Urinary bladder (tissue), 4 donors: ENCODE data around the gene TRMT6. TPM values are rescaled to one million over a fixed set of nuclear protein-coding genes. Genes with fewer than 3 reads are reported as not detected.

Source experiments
- DNase-seq: peaks from one replicate; pipeline ENCODE4 v3.0.0-alpha.2; 2015; ENCODE audit errors: extremely low spot score
- H3K27ac ChIP-seq: one replicate; pipeline ENCODE4 v1.5.1; 2013; ENCODE audit warnings: low read depth, mild to moderate bottlenecking, moderate library complexity
- H3K36me3 ChIP-seq: one replicate; pipeline ENCODE4 v1.6.1; 2013; ENCODE audit warnings: mild to moderate bottlenecking, moderate library complexity; ENCODE audit not compliant: insufficient read depth
- H3K4me1 ChIP-seq: one replicate; pipeline ENCODE4 v1.6.1; 2013; ENCODE audit warnings: mild to moderate bottlenecking, moderate library complexity; ENCODE audit not compliant: insufficient read depth
- H3K4me3 ChIP-seq: one replicate; pipeline ENCODE4 v1.5.1; 2013; ENCODE audit warnings: low read depth, low read length
- WGBS: extraction: QIAGEN DNeasy Blood & Tissue Kit; methylation state at CpG from one replicate; pipeline ENCODE4 v1.1.7; 2013; 5-methylcytosine and 5-hydroxymethylcytosine counted together
- polyA plus RNA-seq: library from polyadenylated mRNA; stranded (reverse); fragments of 200-250 nt; gene quantifications from one replicate; pipeline ENCODE4 v1.2.3, GENCODE V29; 2013
- total RNA-seq: library from RNA; depleted of rRNA; stranded (reverse); fragments of >200 nt; gene quantifications from one replicate; pipeline ENCODE4 v1.2.3, GENCODE V29; 2014
- donor health status: healthy with polysubstance abuse.
- donor health status: healthy.

Gene TRMT6
- total and polyA plus RNA-seq, 2 donors, result 5.6 to 9.3 TPM

DNA sequence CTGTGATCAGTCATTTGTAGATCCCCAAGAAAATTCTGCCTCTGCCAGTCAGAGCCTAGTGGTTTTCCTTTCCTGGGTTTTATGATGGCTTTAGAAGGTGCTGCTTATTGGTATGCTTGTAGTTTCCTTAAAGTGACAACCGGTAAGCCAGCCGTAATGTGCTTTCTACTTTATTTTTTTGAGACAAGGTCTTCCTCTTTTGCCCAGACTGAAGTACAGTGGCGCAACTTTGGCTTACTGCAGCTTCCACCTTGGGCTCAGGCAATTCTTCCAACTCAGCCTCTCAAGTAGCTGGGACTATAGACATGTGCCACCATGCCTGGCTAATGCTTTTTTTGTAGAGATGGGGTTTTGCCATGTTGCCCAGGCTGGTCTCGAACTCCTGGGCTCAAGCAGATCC, 23.6 kb upstream of the TRMT6 start:
- 94% methylated on average over 4 of the region's 4 CpGs for WGBS
- Histone ChIP-seq H3K27ac (no peak overlapping the region), H3K36me3 (no peaks in the 10 kb centered on the region), H3K4me1 (no peaks in the 10 kb centered on the region), H3K4me3 (no peak overlapping the region)
- no peak for DNase-seq

DNA sequence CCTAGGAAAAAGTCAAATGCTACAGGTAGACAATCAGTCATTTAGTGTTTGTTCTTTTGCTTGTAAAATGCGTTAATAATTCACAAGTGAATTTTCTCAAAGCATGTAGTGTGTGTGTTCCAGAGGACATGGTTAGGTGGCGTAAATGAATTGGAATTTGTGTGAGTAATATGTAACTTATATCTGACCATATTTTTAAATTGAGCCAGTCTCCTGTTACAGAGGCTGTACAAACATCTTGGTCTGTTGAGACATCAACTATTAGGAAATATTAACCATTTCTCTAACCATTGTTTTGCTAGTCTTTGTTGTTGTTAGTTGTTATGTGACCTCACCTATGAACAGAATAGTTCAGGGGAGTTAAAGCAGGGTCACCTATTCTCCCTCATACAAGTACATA, 22.8 kb upstream of the TRMT6 start:
- 90% methylated on average over 2 of the region's 2 CpGs for WGBS
- H3K4me1 ChIP-seq, result no peaks in the 10 kb centered on the region
- peak; percentile 15 for DNase-seq
- H3K27ac ChIP-seq, result no peak overlapping the region
- H3K4me3 ChIP-seq, result no peak overlapping the region
- H3K36me3 ChIP-seq, result no peaks in the 10 kb centered on the region

DNA sequence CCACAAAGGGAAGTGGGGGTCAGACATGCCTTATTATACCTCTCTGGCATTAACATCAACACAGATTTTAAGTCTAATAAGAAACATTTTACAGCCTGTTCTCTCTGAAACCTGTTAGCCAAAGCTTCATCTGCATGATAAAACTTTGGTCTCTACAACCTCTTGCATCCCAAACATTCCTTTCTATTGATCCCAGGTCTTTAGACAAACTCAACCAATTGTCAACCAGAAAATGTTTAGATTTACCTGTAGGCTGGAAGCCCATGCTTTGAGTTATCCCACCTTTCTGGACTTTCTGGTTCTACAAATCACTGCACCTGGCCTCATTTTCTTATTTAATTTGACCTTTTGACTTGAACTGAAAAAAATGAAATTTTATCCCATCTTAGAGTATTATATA, 20.9 kb upstream of the TRMT6 start:
- H3K4me3 ChIP-seq, result no peak overlapping the region
- no peaks in the 10 kb centered on the region for H3K4me1 ChIP-seq
- no peaks in the 10 kb centered on the region for H3K36me3 ChIP-seq
- H3K27ac ChIP-seq, result no peak overlapping the region
- DNase-seq, result no peak

DNA sequence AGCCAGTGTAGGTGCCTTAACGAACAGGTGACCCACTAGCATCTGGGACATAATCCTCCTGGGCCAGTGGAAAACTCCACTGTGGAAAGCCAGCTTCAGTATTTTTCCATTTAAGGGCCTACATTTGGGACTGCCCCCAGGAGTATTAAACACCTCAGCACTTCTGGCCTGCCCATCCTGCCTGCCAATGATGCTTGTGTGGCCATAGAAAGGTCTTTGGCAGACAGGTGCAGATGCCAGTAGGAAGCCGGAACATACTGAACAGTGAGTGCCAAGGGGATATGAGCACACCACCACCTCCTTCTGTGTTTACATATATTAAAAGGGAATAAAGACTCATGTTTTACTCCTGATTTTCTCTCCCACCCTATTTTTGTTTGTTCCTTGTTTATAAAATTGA, 20.0 kb upstream of the TRMT6 start:
- no peak for DNase-seq
- Histone ChIP-seq H3K27ac (no peak overlapping the region), H3K4me1 (no peaks in the 10 kb centered on the region), H3K4me3 (no peak overlapping the region), H3K36me3 (no peaks in the 10 kb centered on the region)
- WGBS, result 92% methylated on average over 2 of the region's 2 CpGs

DNA sequence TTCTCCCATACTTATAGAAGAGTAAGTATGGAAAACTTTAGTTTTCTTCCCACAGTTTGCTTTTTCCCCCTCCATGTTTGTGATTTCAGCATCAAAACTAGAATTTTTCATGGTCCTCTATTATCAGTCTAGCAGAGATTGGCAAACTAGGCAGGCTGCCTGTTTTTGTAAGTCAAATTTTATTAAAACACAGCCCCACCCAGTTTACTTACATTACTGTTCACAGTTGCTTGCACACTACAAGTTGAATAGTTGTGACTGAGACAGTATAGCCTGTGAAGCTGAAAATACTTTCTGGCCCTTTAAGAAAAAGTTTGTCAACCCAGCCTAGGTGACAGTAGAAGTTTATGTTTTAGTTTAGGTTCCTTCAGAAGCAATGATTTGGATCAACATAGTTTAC, 19.6 kb upstream of the TRMT6 start:
- no peaks in the 10 kb centered on the region for H3K4me1 ChIP-seq
- no peak overlapping the region for H3K27ac ChIP-seq
- no peak overlapping the region for H3K4me3 ChIP-seq
- no peaks in the 10 kb centered on the region for H3K36me3 ChIP-seq
- no peak for DNase-seq

DNA sequence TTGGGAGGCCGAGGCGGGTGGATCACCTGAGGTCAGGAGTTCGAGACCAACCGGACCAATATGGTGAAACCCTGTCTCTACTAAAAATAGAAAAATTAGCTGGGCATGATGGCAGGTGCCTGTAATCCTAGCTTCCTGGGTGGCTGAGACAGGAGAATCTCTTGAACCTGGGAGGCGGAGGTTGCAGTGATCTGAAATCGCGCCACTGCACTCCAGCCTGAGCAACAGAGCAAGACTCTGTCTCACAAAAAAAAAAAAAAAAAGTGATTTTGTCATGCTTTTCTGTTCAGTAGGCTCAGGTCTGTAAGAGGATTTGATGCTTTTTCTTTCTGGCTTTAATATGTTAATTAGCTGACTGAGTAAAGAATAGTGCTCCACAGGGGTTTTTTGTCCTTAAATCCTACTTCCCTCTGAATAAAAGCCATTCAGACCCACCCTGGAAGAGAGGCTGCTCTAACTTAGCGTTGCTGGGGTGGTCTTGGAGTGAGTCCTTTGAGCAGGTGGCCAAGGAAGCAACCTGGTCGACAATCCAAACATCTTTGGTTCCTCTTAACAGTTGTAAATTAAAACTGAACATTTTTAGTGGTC, 19.1 kb upstream of the TRMT6 start:
- no peaks in the 10 kb centered on the region for H3K4me1 ChIP-seq
- H3K27ac ChIP-seq, result no peak overlapping the region
- no peak overlapping the region for H3K4me3 ChIP-seq
- 79% methylated on average over 9 of the region's 9 CpGs for WGBS
- no peak for DNase-seq
- H3K36me3 ChIP-seq, result no peaks in the 10 kb centered on the region

DNA sequence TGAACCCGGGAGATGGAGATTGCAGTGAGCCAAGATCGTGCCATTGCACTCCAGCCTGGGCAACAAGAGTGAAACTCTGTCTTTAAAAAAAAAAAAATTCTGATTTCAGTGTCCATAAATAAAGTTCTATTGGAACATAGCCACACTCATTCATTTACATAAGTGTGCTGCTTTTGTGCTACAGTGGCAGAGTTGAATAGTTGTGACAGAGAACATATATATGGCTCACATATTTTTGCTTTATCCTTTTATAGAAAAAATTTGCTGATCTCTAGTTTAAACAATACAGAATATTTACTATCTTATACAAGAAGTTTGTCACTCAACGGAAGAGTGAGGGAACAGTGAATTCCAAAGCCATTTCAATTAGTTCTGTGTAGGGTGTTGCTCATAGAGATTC, 18.1 kb upstream of the TRMT6 start:
- H3K27ac ChIP-seq, result no peak overlapping the region
- H3K4me1 ChIP-seq, result no peaks in the 10 kb centered on the region
- no peak for DNase-seq
- no peak overlapping the region for H3K4me3 ChIP-seq
- WGBS, result 95% methylated on average over 3 of the region's 3 CpGs
- H3K36me3 ChIP-seq, result no peaks in the 10 kb centered on the region

DNA sequence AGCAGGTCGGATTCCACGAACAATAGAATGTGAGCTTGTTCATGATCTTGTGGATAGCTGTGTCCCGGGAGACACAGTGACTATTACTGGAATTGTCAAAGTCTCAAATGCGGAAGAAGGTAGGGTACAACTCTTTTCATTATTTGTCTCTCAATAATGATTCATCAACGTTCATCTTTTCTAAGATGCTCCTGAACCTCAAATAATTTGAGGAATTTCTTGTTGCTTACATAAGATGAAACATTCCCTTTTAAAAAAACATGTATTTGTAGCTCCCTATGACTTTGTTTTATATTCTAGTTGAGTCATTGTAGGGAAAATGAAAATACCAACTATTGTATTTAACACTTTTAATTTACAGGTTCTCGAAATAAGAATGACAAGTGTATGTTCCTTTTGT, 17.1 kb upstream of the TRMT6 start:
- Histone ChIP-seq H3K4me1 (no peaks in the 10 kb centered on the region), H3K4me3 (no peak overlapping the region), H3K27ac (no peak overlapping the region), H3K36me3 (no peaks in the 10 kb centered on the region)
- no peak for DNase-seq
- 96% methylated on average over 6 of the region's 6 CpGs for WGBS

DNA sequence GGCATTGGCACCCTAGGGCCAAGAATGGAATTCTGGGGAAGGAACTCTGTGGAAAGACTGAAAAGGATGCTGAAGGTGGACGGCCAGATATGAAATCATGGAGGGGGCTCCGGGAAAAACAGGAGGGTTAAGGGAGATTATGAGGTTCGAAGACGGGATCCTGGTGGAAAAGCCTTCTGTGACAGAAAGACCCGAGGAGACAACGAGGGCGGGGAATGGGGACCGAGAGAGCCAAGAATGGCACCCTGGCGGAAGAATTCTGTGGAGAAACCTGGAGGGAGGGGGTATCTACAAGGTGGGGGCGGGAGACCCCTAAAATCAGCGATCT, 426 bp downstream of the TRMT6 start:
- Histone ChIP-seq H3K27ac (no peak overlapping the region), H3K4me1 (no peaks in the 10 kb centered on the region), H3K4me3 (peak overlapping the region; percentile 79), H3K36me3 (no peaks in the 10 kb centered on the region)
- 0% methylated on average over 11 of the region's 11 CpGs for WGBS
- DNase-seq, result no peak

DNA sequence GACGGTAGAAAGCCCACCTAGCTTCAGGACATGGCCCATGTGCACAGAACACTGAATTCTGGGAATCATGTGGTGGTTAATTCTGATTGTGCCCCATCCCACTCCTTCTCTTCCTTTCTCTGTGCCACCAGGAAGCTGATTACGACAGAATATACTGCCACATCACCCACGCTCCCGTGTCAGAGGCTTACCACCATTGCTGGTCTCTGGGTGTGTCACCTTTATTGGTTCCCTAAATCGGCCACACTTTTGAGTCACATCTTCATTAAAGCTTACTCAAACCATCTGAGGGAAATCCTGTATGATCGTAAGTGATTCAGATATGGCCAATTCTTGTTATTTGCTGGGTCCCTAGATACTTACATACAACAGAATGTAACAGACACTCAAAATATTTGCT, 3.1 kb downstream of the TRMT6 start:
- H3K27ac ChIP-seq, result no peak overlapping the region
- peaks cover 8% of the 10 kb centered on the region for H3K36me3 ChIP-seq
- DNase-seq, result no peak
- H3K4me3 ChIP-seq, result no peak overlapping the region
- no peaks in the 10 kb centered on the region for H3K4me1 ChIP-seq
- 80% methylated on average over 6 of the region's 6 CpGs for WGBS

DNA sequence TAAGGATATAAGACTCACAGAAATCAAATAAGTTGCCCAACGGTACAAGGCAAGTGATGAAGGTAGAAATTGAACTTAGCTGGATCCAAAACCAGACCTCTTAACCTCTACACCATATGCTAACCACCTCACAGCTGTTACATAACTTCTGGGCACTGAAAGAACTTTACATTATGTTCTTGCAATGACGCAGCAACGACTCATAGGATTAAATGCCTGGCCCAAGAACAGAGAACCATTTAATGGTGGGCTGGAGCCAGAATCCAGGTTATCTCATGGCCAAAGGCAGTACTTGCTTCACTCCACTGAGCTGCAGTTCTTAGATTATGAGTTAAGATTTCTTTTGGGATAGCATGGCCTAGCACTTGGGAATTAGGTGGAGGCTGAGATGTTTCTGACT, 4.4 kb downstream of the TRMT6 start:
- Histone ChIP-seq H3K4me3 (no peak overlapping the region), H3K36me3 (peaks cover 12% of the 10 kb centered on the region), H3K27ac (no peak overlapping the region), H3K4me1 (no peaks in the 10 kb centered on the region)
- DNase-seq, result no peak
- WGBS, result 76% methylated on average over 3 of the region's 3 CpGs

DNA sequence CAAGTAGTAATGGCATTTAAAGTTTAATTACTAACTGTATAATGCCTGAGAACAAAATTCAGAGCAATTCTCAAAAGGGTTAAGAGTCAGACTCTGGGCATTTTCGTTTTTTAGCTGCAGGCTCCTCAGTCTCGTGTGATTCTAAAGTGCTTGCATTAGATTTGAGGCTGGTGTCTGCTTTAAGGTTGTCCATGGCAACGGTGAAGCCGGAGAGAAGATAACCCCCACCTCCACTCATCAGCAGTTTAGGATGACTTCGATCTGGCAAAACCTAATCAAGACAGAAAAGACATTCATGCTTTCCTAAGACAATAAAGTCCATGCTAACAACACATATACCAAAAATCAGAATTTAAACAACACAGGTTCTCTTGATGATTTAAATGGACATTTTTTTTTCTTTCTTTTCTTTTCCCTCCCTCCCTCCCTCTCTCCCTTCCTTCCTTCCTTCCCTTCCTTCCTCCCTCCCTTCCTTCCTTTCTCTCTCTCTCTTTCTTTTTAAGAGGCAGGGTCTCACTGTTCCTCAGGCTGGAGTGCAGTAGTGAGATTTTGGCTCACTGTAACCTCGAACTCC, 11.8 kb downstream of the TRMT6 start:
- no peak overlapping the region for H3K27ac ChIP-seq
- H3K36me3 ChIP-seq, result peaks cover 13% of the 10 kb centered on the region
- no peak for DNase-seq
- 76% methylated on average over 6 of the region's 6 CpGs for WGBS
- no peak overlapping the region for H3K4me3 ChIP-seq
- H3K4me1 ChIP-seq, result no peaks in the 10 kb centered on the region

DNA sequence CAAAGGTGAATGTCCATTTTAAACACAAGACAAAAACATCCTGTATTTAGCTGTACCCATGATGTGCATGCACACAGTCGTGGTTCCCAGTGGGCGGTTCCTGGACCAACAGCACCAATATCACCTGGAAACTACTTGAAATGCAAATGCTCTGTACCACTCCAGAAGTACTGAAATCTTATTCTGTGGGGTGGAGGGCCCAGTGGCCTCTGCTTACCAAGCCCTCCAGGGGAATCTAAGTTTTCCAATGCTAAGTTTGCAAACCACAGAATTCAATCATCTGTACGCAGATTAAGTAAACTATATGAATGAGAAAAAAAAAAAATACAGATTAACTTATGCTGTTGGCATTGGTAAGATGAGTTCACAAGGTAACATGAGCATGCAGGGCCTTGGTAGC, 14.1 kb downstream of the TRMT6 start:
- no peak for DNase-seq
- 78% methylated on average over 3 of the region's 3 CpGs for WGBS

DNA sequence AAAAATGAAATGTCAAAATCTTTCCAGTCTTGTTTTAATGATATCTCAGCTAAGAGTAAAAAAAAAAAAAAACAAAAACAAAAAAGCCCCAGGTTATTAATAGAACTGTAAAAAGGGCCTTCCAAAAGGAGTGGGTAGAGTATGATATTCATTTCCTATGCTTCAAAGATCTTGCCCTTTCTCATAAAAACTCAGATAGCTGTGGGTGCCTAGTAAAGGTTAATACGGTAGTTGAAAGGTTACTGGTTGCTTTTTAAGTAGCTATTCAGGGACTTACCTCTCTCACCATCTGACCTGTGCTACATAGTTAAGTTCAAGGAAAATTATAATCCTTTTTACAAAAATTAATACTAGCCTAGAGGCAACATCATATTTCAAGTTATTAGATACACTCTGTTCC, 14.9 kb downstream of the TRMT6 start:
- Histone ChIP-seq H3K36me3 (peaks cover 1% of the 10 kb centered on the region), H3K27ac (no peak overlapping the region), H3K4me1 (no peaks in the 10 kb centered on the region), H3K4me3 (no peak overlapping the region)
- DNase-seq, result no peak
- 62% methylated on average over 1 of the region's 1 CpG for WGBS

More for the DNA sequence above, 14.1 kb downstream of the TRMT6 start:
- H3K36me3 ChIP-seq, result peaks cover 1% of the 10 kb centered on the region
- no peak overlapping the region for H3K27ac ChIP-seq
- no peaks in the 10 kb centered on the region for H3K4me1 ChIP-seq
- no peak overlapping the region for H3K4me3 ChIP-seq
